HFFc6 (cell line): ENCODE data around the gene KIAA2012. TPM values are rescaled to one million over a fixed set of nuclear protein-coding genes. Genes with fewer than 3 reads are reported as not detected.

Experiments
- DNase-seq: peaks from one replicate; pipeline ENCODE4 v3.0.0-alpha.2; 2018
- H3K27ac Mint-ChIP-seq: 2 replicates; pipeline ENCODE4 v1.8.0; 2020; ENCODE audit warnings: mild to moderate bottlenecking, mixed read lengths
- H3K27me3 Mint-ChIP-seq: 2 replicates; pipeline ENCODE4 v1.8.0; 2021; ENCODE audit warnings: mild to moderate bottlenecking, moderate library complexity, mixed read lengths; ENCODE audit not compliant: insufficient read depth
- H3K36me3 Mint-ChIP-seq: 2 replicates; pipeline ENCODE4 v1.8.0; 2021; ENCODE audit warnings: low read depth, mixed read lengths
- H3K4me1 Mint-ChIP-seq: 2 replicates; pipeline ENCODE4 v1.8.0; 2020; ENCODE audit warnings: low read depth, mixed read lengths
- H3K4me3 Mint-ChIP-seq: 2 replicates; pipeline ENCODE4 v1.8.0; 2020; ENCODE audit warnings: mild to moderate bottlenecking, moderate library complexity, mixed read lengths
- H3K9me3 Mint-ChIP-seq: 2 replicates; pipeline ENCODE4 v1.8.0; 2020; ENCODE audit warnings: mild to moderate bottlenecking, mixed read lengths
- total RNA-seq, 6 experiments: library from RNA; stranded (reverse); fragmentation: NEBNext Ultra II Directional; extraction: Animal tissue kit (Norgen Biotek cat#: 25700); gene quantifications; 2 replicates in 1 of 6; 3 replicates in 5 of 6; pipeline ENCODE4 v1.2.3, GENCODE V29; 2021
- TF ChIP-seq, protein P1 (sequence below): fragments of 200-600 bp; sonication (generic); IDR thresholded peaks from 2 replicates; pipeline ENCODE4 v1.5.0; 2021; ENCODE audit warnings: antibody characterized with exemption, mild to moderate bottlenecking

KIAA2012 gene
- total RNA-seq, 6 experiments from 2014 or later, result 0.09 to 0.40 (median 0.26) TPM

DNA sequence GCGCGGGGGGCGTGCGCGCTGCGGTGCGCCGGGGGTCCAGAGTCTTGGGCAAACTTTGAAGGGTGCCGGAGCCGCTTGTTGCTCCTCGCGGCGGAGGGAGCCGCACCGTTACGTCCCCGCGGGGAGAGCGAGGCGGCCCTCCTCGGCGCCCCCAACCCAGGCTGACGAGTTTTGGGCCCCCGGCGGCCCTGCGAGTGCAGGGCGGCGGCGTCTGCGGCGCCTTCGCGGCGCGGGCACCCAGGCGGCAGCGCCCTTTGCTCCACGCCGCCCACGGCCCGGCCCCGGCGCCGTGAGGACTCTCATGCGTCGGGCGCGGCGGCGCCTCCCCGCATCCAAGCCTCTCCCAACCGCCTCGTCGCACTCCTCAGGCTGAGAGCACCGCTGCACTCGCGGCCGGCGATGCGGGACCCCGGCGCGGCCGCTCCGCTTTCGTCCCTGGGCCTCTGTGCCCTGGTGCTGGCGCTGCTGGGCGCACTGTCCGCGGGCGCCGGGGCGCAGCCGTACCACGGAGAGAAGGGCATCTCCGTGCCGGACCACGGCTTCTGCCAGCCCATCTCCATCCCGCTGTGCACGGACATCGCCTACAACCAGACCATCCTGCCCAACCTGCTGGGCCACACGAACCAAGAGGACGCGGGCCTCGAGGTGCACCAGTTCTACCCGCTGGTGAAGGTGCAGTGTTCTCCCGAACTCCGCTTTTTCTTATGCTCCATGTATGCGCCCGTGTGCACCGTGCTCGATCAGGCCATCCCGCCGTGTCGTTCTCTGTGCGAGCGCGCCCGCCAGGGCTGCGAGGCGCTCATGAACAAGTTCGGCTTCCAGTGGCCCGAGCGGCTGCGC is 38.6 kb upstream of the KIAA2012 start:
- H3K9me3 Mint-ChIP-seq, result no peaks in the 10 kb centered on the region
- peak overlapping the region; percentile 87 for H3K27ac Mint-ChIP-seq
- H3K36me3 Mint-ChIP-seq, result peaks cover 18% of the 10 kb centered on the region
- H3K27me3 Mint-ChIP-seq, result 0 out of 2 replicates have a peak, but pooled peaks cover 1% of the 10 kb centered on the region
- TF ChIP-seq, protein P1, sequence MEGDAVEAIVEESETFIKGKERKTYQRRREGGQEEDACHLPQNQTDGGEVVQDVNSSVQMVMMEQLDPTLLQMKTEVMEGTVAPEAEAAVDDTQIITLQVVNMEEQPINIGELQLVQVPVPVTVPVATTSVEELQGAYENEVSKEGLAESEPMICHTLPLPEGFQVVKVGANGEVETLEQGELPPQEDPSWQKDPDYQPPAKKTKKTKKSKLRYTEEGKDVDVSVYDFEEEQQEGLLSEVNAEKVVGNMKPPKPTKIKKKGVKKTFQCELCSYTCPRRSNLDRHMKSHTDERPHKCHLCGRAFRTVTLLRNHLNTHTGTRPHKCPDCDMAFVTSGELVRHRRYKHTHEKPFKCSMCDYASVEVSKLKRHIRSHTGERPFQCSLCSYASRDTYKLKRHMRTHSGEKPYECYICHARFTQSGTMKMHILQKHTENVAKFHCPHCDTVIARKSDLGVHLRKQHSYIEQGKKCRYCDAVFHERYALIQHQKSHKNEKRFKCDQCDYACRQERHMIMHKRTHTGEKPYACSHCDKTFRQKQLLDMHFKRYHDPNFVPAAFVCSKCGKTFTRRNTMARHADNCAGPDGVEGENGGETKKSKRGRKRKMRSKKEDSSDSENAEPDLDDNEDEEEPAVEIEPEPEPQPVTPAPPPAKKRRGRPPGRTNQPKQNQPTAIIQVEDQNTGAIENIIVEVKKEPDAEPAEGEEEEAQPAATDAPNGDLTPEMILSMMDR, result no peak
- H3K4me1 Mint-ChIP-seq, result peaks cover 24% of the 10 kb centered on the region
- peak overlapping the region; percentile 88; the same call in 1 of the 2 replicates for H3K4me3 Mint-ChIP-seq
- DNase-seq, result no peak

DNA sequence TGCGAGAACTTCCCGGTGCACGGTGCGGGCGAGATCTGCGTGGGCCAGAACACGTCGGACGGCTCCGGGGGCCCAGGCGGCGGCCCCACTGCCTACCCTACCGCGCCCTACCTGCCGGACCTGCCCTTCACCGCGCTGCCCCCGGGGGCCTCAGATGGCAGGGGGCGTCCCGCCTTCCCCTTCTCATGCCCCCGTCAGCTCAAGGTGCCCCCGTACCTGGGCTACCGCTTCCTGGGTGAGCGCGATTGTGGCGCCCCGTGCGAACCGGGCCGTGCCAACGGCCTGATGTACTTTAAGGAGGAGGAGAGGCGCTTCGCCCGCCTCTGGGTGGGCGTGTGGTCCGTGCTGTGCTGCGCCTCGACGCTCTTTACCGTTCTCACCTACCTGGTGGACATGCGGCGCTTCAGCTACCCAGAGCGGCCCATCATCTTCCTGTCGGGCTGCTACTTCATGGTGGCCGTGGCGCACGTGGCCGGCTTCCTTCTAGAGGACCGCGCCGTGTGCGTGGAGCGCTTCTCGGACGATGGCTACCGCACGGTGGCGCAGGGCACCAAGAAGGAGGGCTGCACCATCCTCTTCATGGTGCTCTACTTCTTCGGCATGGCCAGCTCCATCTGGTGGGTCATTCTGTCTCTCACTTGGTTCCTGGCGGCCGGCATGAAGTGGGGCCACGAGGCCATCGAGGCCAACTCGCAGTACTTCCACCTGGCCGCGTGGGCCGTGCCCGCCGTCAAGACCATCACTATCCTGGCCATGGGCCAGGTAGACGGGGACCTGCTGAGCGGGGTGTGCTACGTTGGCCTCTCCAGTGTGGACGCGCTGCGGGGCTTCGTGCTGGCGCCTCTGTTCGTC is 37.7 kb upstream of the KIAA2012 start:
- no peak overlapping the region; the same call in 1 of the 2 replicates for H3K27ac Mint-ChIP-seq
- H3K9me3 Mint-ChIP-seq, result no peaks in the 10 kb centered on the region
- H3K4me3 Mint-ChIP-seq, result no peak overlapping the region
- H3K4me1 Mint-ChIP-seq, result peaks cover 23% of the 10 kb centered on the region
- H3K36me3 Mint-ChIP-seq, result peaks cover 20% of the 10 kb centered on the region
- TF ChIP-seq, protein P1, result peak; percentile 80
- 0 out of 2 replicates have a peak, but pooled peaks cover 1% of the 10 kb centered on the region for H3K27me3 Mint-ChIP-seq
- DNase-seq, result peak; percentile 72

DNA sequence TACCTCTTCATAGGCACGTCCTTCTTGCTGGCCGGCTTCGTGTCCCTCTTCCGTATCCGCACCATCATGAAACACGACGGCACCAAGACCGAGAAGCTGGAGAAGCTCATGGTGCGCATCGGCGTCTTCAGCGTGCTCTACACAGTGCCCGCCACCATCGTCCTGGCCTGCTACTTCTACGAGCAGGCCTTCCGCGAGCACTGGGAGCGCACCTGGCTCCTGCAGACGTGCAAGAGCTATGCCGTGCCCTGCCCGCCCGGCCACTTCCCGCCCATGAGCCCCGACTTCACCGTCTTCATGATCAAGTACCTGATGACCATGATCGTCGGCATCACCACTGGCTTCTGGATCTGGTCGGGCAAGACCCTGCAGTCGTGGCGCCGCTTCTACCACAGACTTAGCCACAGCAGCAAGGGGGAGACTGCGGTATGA is 37.1 kb upstream of the KIAA2012 start:
- TF ChIP-seq, protein P1, result no peak
- Mint-ChIP-seq H3K27ac (no peak overlapping the region), H3K27me3 (0 out of 2 replicates have a peak, but pooled peaks cover 1% of the 10 kb centered on the region), H3K4me3 (no peak overlapping the region), H3K4me1 (peaks cover 17% of the 10 kb centered on the region), H3K9me3 (no peaks in the 10 kb centered on the region), H3K36me3 (peaks cover 20% of the 10 kb centered on the region)
- no peak for DNase-seq

- Mint-ChIP-seq H3K4me3 (no peak overlapping the region), H3K27ac (no peak overlapping the region), H3K9me3 (no peaks in the 10 kb centered on the region), H3K27me3 (0 out of 2 replicates have a peak, but pooled peaks cover 1% of the 10 kb centered on the region), H3K4me1 (peaks cover 13% of the 10 kb centered on the region), H3K36me3 (peaks cover 20% of the 10 kb centered on the region)
- TF ChIP-seq, protein P1, result no peak
- DNase-seq, result no peak
These were observed 36.4 kb upstream of the KIAA2012 start for GRCh38 chr2:202036601-202037037.

DNA sequence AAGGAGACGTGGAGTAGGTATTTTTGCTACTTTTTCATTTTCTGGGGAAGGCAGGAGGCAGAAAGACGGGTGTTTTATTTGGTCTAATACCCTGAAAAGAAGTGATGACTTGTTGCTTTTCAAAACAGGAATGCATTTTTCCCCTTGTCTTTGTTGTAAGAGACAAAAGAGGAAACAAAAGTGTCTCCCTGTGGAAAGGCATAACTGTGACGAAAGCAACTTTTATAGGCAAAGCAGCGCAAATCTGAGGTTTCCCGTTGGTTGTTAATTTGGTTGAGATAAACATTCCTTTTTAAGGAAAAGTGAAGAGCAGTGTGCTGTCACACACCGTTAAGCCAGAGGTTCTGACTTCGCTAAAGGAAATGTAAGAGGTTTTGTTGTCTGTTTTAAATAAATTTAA is 36.0 kb upstream of the KIAA2012 start:
- Mint-ChIP-seq H3K4me3 (no peak overlapping the region), H3K36me3 (peaks cover 20% of the 10 kb centered on the region), H3K27me3 (0 out of 2 replicates have a peak, but pooled peaks cover 1% of the 10 kb centered on the region), H3K27ac (no peak overlapping the region), H3K4me1 (peaks cover 13% of the 10 kb centered on the region), H3K9me3 (no peaks in the 10 kb centered on the region)
- peak; percentile 41 for DNase-seq
- TF ChIP-seq, protein P1, result no peak
